IMR-90 (cell line): ENCODE measurements around the gene ZCWPW1. TPM values are rescaled to one million over a fixed set of nuclear protein-coding genes. Genes with fewer than 3 reads are reported as not detected.
A peak's percentile ranks its signal among the peaks of the same experiment; 100 is the strongest.

Source experiments
- ATAC-seq: fragments of 200-7000 bp; cut with Tn5 transposase; 2 replicates; pipeline ENCODE4 v1.9.1; 2020; ENCODE audit warnings: low read depth, mild to moderate bottlenecking, moderate library complexity
- BruUV-seq: library from RNA; stranded (reverse); fragments of 400-500 nt; replicated peaks from 2 replicates; lab custom pipeline; 2021; lab: Mats Ljungman, UMichigan
- CTCF ChIA-PET: fragments of 300-600 bp; formaldehyde crosslinking; extraction: SDS; loops from one replicate; lab custom pipeline; 2021; ENCODE audit warnings: antibody characterized with exemption; lab: Yijun Ruan, JAX
- POLR2A ChIA-PET: fragments of 300-600 bp; sonication (Branson Sonifier 250); formaldehyde crosslinking; loops from one replicate; lab custom pipeline; 2022; ENCODE audit warnings: antibody characterized with exemption; ENCODE audit not compliant: unreplicated experiment; lab: Charles Lee
- DNase-seq: peaks from one replicate; pipeline ENCODE4 v3.0.0; 2013
- H2AFZ ChIP-seq: replicated peaks from 2 replicates; pipeline ENCODE3; 2013; ENCODE audit warnings: low read length, mild to moderate bottlenecking; ENCODE audit not compliant: poor library complexity
- H2AK5ac ChIP-seq: 2 replicates; pipeline ENCODE4 v1.6.1; 2013; ENCODE audit warnings: low read depth, low read length, inconsistent platforms
- H2AK9ac ChIP-seq: replicated peaks from 2 replicates; pipeline ENCODE3; 2013; ENCODE audit warnings: mild to moderate bottlenecking, low read depth, low read length, moderate library complexity; ENCODE audit not compliant: poor library complexity
- H2BK120ac ChIP-seq: 2 replicates; pipeline ENCODE4 v1.6.1; 2013; ENCODE audit warnings: low read depth, low read length, inconsistent platforms
- H2BK15ac ChIP-seq: 3 replicates; pipeline ENCODE4 v1.6.1; 2013; ENCODE audit warnings: low read depth, low read length, inconsistent platforms
- H2BK20ac ChIP-seq: 2 replicates; pipeline ENCODE4 v1.6.1; 2013; ENCODE audit warnings: low read depth, mild to moderate bottlenecking, inconsistent platforms, low read length, moderate library complexity
- H2BK5ac ChIP-seq: 2 replicates; pipeline ENCODE4 v1.6.1; 2013; ENCODE audit warnings: mild to moderate bottlenecking, low read depth, low read length, inconsistent platforms; ENCODE audit not compliant: poor library complexity, severe bottlenecking
- H3K14ac ChIP-seq: replicated peaks from 2 replicates; pipeline ENCODE4 v1.6.1; 2013; ENCODE audit warnings: low read depth, low read length, inconsistent platforms
- H3K18ac ChIP-seq: 2 replicates; pipeline ENCODE4 v1.6.1; 2013; ENCODE audit warnings: low read depth, low read length, control low read depth
- H3K23ac ChIP-seq: 2 replicates; pipeline ENCODE4 v1.6.1; 2013; ENCODE audit warnings: low read depth, low read length, inconsistent platforms
- H3K27ac ChIP-seq: 2 replicates; pipeline ENCODE4 v1.5.1; 2013; ENCODE audit warnings: mild to moderate bottlenecking, control low read depth, low read length; ENCODE audit not compliant: insufficient read depth
- H3K27me3 ChIP-seq: 2 replicates; pipeline ENCODE4 v1.6.1; 2013; ENCODE audit warnings: low read length; ENCODE audit not compliant: control insufficient read depth, insufficient read depth
- H3K36me3 ChIP-seq: 2 replicates; pipeline ENCODE4 v1.6.1; 2013; ENCODE audit warnings: low read length, mixed read lengths; ENCODE audit not compliant: control insufficient read depth, insufficient read depth
- H3K4ac ChIP-seq: 2 replicates; pipeline ENCODE4 v1.6.1; 2013; ENCODE audit warnings: low read depth, low read length, inconsistent platforms
- H3K4me1 ChIP-seq: 2 replicates; pipeline ENCODE4 v1.6.1; 2013; ENCODE audit warnings: low read length, mixed read lengths; ENCODE audit not compliant: control insufficient read depth, insufficient read depth
- H3K4me2 ChIP-seq: 2 replicates; pipeline ENCODE4 v1.6.1; 2013; ENCODE audit warnings: low read depth, mild to moderate bottlenecking, control low read depth, low read length, moderate library complexity
- H3K4me3 ChIP-seq: 2 replicates; pipeline ENCODE4 v1.5.1; 2013; ENCODE audit warnings: low read depth, mild to moderate bottlenecking, control low read depth, low read length, moderate library complexity; ENCODE audit not compliant: insufficient read depth
- H3K56ac ChIP-seq: 2 replicates; pipeline ENCODE4 v1.6.1; 2013; ENCODE audit warnings: low read length, inconsistent platforms; ENCODE audit not compliant: insufficient read depth; ENCODE audit errors: extremely low read depth
- H3K79me1 ChIP-seq, 2 experiments: 2 replicates each; pipeline ENCODE4 v1.6.1; 2013; ENCODE audit warnings: low read length in 2 of 2, inconsistent platforms in 1 of 2, low read depth in 1 of 2
- H3K9ac ChIP-seq: 2 replicates; pipeline ENCODE4 v1.6.1; 2013; ENCODE audit warnings: low read depth, low read length, control low read depth
- H3K9me1 ChIP-seq: 2 replicates; pipeline ENCODE4 v1.6.1; 2013; ENCODE audit warnings: low read length, inconsistent platforms; ENCODE audit not compliant: insufficient read depth
- H3K9me3 ChIP-seq: 2 replicates; pipeline ENCODE4 v1.6.1; 2013; ENCODE audit warnings: low read length; ENCODE audit not compliant: control insufficient read depth, insufficient read depth
- H4K20me1 ChIP-seq: 2 replicates; pipeline ENCODE4 v1.6.1; 2013; ENCODE audit warnings: low read length, inconsistent platforms; ENCODE audit not compliant: insufficient read depth
- H4K5ac ChIP-seq: 2 replicates; pipeline ENCODE4 v1.6.1; 2013; ENCODE audit warnings: mild to moderate bottlenecking, low read depth, low read length, control low read depth
- H4K8ac ChIP-seq, 2 experiments: 2 replicates each; pipeline ENCODE4 v1.6.1; 2013; ENCODE audit warnings: low read depth in 2 of 2, low read length in 2 of 2, control low read depth in 1 of 2, inconsistent platforms in 1 of 2
- H4K91ac ChIP-seq: 2 replicates; pipeline ENCODE4 v1.6.1; 2013; ENCODE audit warnings: low read depth, low read length, inconsistent platforms; ENCODE audit not compliant: insufficient read depth
- BHLHE40 ChIP-seq: fragments of 150-350 bp; IDR thresholded peaks from 2 replicates; pipeline ENCODE4 v1.6.1; 2016; ENCODE audit warnings: mild to moderate bottlenecking, low read depth, low read length
- CTCF ChIP-seq: conservative IDR thresholded peaks from 2 replicates; pipeline ENCODE4 v1.5.1; 2012; ENCODE audit warnings: mild to moderate bottlenecking, low read depth, low read length, improper control_type of control experiment
- MAFK ChIP-seq: IDR thresholded peaks from 2 replicates; pipeline ENCODE4 v1.6.1; 2012; ENCODE audit warnings: low read depth, low read length, improper control_type of control experiment
- MAZ ChIP-seq: IDR thresholded peaks from 2 replicates; pipeline ENCODE4 v1.6.1; 2012; ENCODE audit warnings: low read depth, mild to moderate bottlenecking, low read length, improper control_type of control experiment, moderate library complexity, borderline replicate concordance
- MXI1 ChIP-seq: IDR thresholded peaks from 2 replicates; pipeline ENCODE4 v1.6.1; 2012; ENCODE audit warnings: low read depth, mild to moderate bottlenecking, low read length, moderate library complexity, borderline replicate concordance
- POLR2A ChIP-seq: IDR thresholded peaks from 2 replicates; pipeline ENCODE4 v1.6.1; 2012; ENCODE audit warnings: mild to moderate bottlenecking, low read depth, low read length
- RAD21 ChIP-seq: IDR thresholded peaks from 2 replicates; pipeline ENCODE4 v1.6.1; 2012; ENCODE audit warnings: low read length, improper control_type of control experiment
- RFX5 ChIP-seq: IDR thresholded peaks from 2 replicates; pipeline ENCODE4 v1.8.0; 2012; ENCODE audit warnings: low read depth, mild to moderate bottlenecking, low read length, moderate library complexity
- SMC3 ChIP-seq: fragments of 150-350 bp; IDR thresholded peaks from 2 replicates; pipeline ENCODE4 v1.6.1; 2016; ENCODE audit warnings: low read depth, mild to moderate bottlenecking, antibody characterized with exemption, low read length, moderate library complexity
- USF2 ChIP-seq: fragments of 150-350 bp; IDR thresholded peaks from 2 replicates; pipeline ENCODE4 v1.6.1; 2017; ENCODE audit warnings: mild to moderate bottlenecking, antibody characterized with exemption, low read length, low read depth
- WGBS, 2 experiments: methylation state at CpG; one replicate each; pipeline versions ENCODE4 v1.1.5 to v1.1.7; 2013; ENCODE audit warnings: missing lambda C conversion rate in 2 of 2; ENCODE audit not compliant: insufficient read length in 1 of 2; ENCODE audit errors: extremely low coverage in 2 of 2; 5-methylcytosine and 5-hydroxymethylcytosine counted together
- dilution Hi-C: fragments of 300-500 bp; cut with HindIII; formaldehyde crosslinking; loops from one replicate; pipeline ENCODE4 v1.14.3; 2018; ENCODE audit warnings: low sequenced_read_pairs; ENCODE audit not compliant: unreplicated experiment
- in situ Hi-C: fragments of 300-500 bp; cut with MboI; formaldehyde crosslinking; loops from 3 replicates; pipeline ENCODE4 v1.14.3; 2019; ENCODE audit warnings: low sequenced_read_pairs, inconsistent platforms, mixed read lengths
- intact Hi-C: fragments of 100-400 bp; cut with micrococcal nuclease; formaldehyde crosslinking; loops from 2 replicates; pipeline ENCODE4 v1.10.0; 2022
- polyA plus RNA-seq, 3 experiments: library from polyadenylated mRNA; depleted of rRNA; stranded (reverse); fragments of >200 nt; gene quantifications; 2 replicates each; pipeline ENCODE4 v1.2.3, GENCODE V29; 2012; ENCODE audit warnings: low replicate concordance in 1 of 3
- total RNA-seq: library from RNA; depleted of rRNA; stranded (reverse); fragments of >200 nt; gene quantifications from 2 replicates; pipeline ENCODE4 v1.2.3, GENCODE V29; 2012

The ZCWPW1 gene
- total and polyA plus RNA-seq, 2 of the 4 experiments (the other 2 are of a cell fraction): 0.72 to 1.3 TPM

- ATAC-seq: peak; percentile 84
- Histone ChIP-seq H3K27me3 (no peaks in the 10 kb centered on the region), H2BK5ac (no peak overlapping the region), H3K27ac (no peak overlapping the region), H4K91ac (no peak overlapping the region), H3K14ac (no peak overlapping the region), H4K5ac (no peak overlapping the region), H3K4me2 (no peak overlapping the region), H3K4me3 (no peak overlapping the region), H3K9me1 (peaks cover 9% of the 10 kb centered on the region), H3K56ac (no peak overlapping the region), H3K4me1 (peaks cover 12% of the 10 kb centered on the region), H2AK9ac (no peak overlapping the region), H2AK5ac (peak overlapping the region; percentile 80; the same call in 1 of the 2 replicates), H3K18ac (no peak overlapping the region), H4K20me1 (peaks cover 7% of the 10 kb centered on the region), H3K9ac (no peak overlapping the region), H2BK15ac (no peak overlapping the region), H2BK20ac (no peak overlapping the region), H3K23ac (no peak overlapping the region), H2BK120ac (no peak overlapping the region), H3K4ac (no peak overlapping the region), H2AFZ (peak overlapping the region; percentile 61), H3K79me1 (peaks cover 2 to 21% of the 10 kb centered on the region in 2 experiments; a peak in 1 of 4 replicates), H4K8ac (peak overlapping the region in 1 of 2 experiments; percentile 57; a peak in 1 of 4 replicates), H3K36me3 (peaks cover 27% of the 10 kb centered on the region; the same call in 1 of the 2 replicates), H3K9me3 (no peaks in the 10 kb centered on the region)
- POLR2A ChIA-PET: interaction anchor here (0.7 kb wide), 1 partner anchor 32 kb away, joined by 5 read pairs; no protein-coding TSS in a partner anchor
- intact Hi-C loops: loop anchor here (1.0 kb wide), 1 partner anchor 93 kb away; no protein-coding TSS in a partner anchor
- CTCF ChIA-PET: interaction anchor here (0.6 to 1.5 kb wide), 9 partner anchors 10 to 587 kb away, joined by 3 to 8 read pairs (median 4); partner anchors contain the start of gene ZCWPW1
- dilution Hi-C loops: no loop called here
- BruUV-seq: no TSS peak
- in situ Hi-C loops: loop anchor here (10.0 to 25.0 kb wide), 2 partner anchors 229 to 396 kb away; partner anchors contain the start of genes GIGYF1, SLC12A9 and TRIP6
- DNase-seq: peak; percentile 71
- TF ChIP-seq SMC3: peak; percentile 54
- TF ChIP-seq POLR2A: no peak
- TF ChIP-seq USF2: no peak
- TF ChIP-seq MAZ: peak; percentile 85; the same call in 1 of the 2 replicates
- TF ChIP-seq MXI1: no peak
- no peak for TF ChIP-seq BHLHE40
- peak; percentile 71 for TF ChIP-seq CTCF
- TF ChIP-seq RFX5: no peak
- TF ChIP-seq RAD21: peak; percentile 68
- no peak for TF ChIP-seq MAFK
- WGBS, 2 experiments: 11% methylated on average over 4 of the region's 17 CpGs; no CpG with 5 or more reads in 1 of the 2 experiments
Measured at GRCh38 chr7:100465702-100466311, 37.3 kb upstream of the ZCWPW1 start.
